Kidney glomerular epithelial cell (primary cell): ENCODE results near the gene FREM1.
"Not testable (repeated sequence)": the region's sequence is repeated elsewhere in the genome, so short reads cannot be mapped to it uniquely, and the experiment has no call there.

Experiments
- DNase-seq: peaks from one replicate; lab custom pipeline; 2025; lab: John Stamatoyannopoulos, UW

Gene FREM1

GRCh38 chr9:14909961-14910805 lies at the start of gene FREM1:
TSS of gene FREM1 (minus strand) at chr9:14910428. CDS start at chr9:14868977, 41,451 bp downstream.
- no peak for DNase-seq

GRCh38 chr9:14958989-14959388 lies 48.8 kb upstream of the FREM1 start:
- DNase-seq, result no peak

GRCh38 chr9:14957109-14957508 lies 46.9 kb upstream of the FREM1 start:
- DNase-seq, result no peak

GRCh38 chr9:14956208-14956607 lies 46.0 kb upstream of the FREM1 start:
- DNase-seq, result no peak

- DNase-seq, result no peak
Observed at GRCh38 chr9:14945351-14945750, 35.1 kb upstream of the FREM1 start.

- DNase-seq, result no peak
Observed at GRCh38 chr9:14941501-14942405, 31.5 kb upstream of the FREM1 start.

- no peak for DNase-seq
Observed at GRCh38 chr9:14939378-14939777, 29.1 kb upstream of the FREM1 start.

GRCh38 chr9:14937216-14937615 lies 27.0 kb upstream of the FREM1 start:
- no peak for DNase-seq

- no peak for DNase-seq
Observed at GRCh38 chr9:14936491-14936890, 26.3 kb upstream of the FREM1 start.

- DNase-seq, result no peak
Observed at GRCh38 chr9:14935964-14936363, 25.7 kb upstream of the FREM1 start.

- no peak for DNase-seq
Observed at GRCh38 chr9:14935106-14935751, 25.0 kb upstream of the FREM1 start.

GRCh38 chr9:14932641-14933040 lies 22.4 kb upstream of the FREM1 start:
- DNase-seq, result no peak

GRCh38 chr9:14932231-14932630 lies 22.0 kb upstream of the FREM1 start:
- DNase-seq, result no peak

- no peak for DNase-seq
Observed at GRCh38 chr9:14926941-14927624, 16.9 kb upstream of the FREM1 start.

GRCh38 chr9:14924230-14925219 lies 14.3 kb upstream of the FREM1 start:
- DNase-seq, result no peak

- no peak for DNase-seq
Observed at GRCh38 chr9:14923701-14924100, 13.5 kb upstream of the FREM1 start.

- not testable (repeated sequence) for DNase-seq
Observed at GRCh38 chr9:14920805-14921204, 10.6 kb upstream of the FREM1 start.

GRCh38 chr9:14913366-14913765 lies 3.1 kb upstream of the FREM1 start:
- no peak for DNase-seq

- no peak for DNase-seq
Observed at GRCh38 chr9:14912859-14913258, 2.6 kb upstream of the FREM1 start.

- no peak for DNase-seq
Observed at GRCh38 chr9:14911046-14911445, 818 bp upstream of the FREM1 start.

GRCh38 chr9:14909601-14909960 lies 647 bp downstream of the FREM1 start:
- no peak for DNase-seq
